IPS-18a (cell line): ENCODE results near the gene AK4.
"Not testable (repeated sequence)": the region's sequence is repeated elsewhere in the genome, so short reads cannot be mapped to it uniquely, and the experiment has no call there.

Experiments used
- H3K27ac ChIP-seq: one replicate; pipeline ENCODE4 v1.5.1; 2013; ENCODE audit warnings: low read length
- H3K27me3 ChIP-seq: one replicate; pipeline ENCODE4 v1.6.1; 2013; ENCODE audit warnings: mild to moderate bottlenecking, low read length; ENCODE audit not compliant: control insufficient read depth, insufficient read depth
- H3K36me3 ChIP-seq: one replicate; pipeline ENCODE4 v1.6.1; 2013; ENCODE audit warnings: low read depth, low read length; ENCODE audit not compliant: control insufficient read depth
- H3K4me1 ChIP-seq: one replicate; pipeline ENCODE4 v1.6.1; 2013; ENCODE audit warnings: low read depth, low read length; ENCODE audit not compliant: control insufficient read depth
- H3K4me3 ChIP-seq: one replicate; pipeline ENCODE4 v1.5.1; 2013; ENCODE audit warnings: low read length
- H3K9ac ChIP-seq: one replicate; pipeline ENCODE4 v1.6.1; 2013; ENCODE audit warnings: mild to moderate bottlenecking, low read length, moderate library complexity
- H3K9me3 ChIP-seq: one replicate; pipeline ENCODE4 v1.6.1; 2013; ENCODE audit warnings: low read depth, low read length; ENCODE audit not compliant: control insufficient read depth

AK4 gene

DNA sequence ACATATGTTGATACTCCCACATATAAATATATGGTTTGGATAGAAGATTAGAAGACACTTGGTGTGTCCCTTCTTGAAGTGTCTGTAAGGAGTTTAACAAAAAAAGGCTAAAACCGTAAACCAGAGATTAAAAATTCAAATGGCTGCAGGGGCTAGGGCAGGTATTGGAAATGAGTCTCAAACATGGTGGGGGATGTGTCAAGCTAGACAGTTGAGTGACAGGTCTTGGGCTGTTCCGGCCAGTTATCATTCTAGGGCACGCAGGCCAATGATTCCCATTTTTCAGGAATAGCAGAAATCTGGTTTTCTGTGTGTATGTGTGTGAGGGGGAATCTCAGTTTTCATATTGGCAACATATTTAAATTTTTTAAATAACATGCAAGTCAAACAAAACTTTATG, 77.2 kb downstream of the AK4 start:
- Histone ChIP-seq H3K9ac (no peak overlapping the region), H3K4me1 (no peaks in the 10 kb centered on the region), H3K36me3 (peaks cover 19% of the 10 kb centered on the region), H3K9me3 (no peaks in the 10 kb centered on the region), H3K27me3 (no peaks in the 10 kb centered on the region), H3K27ac (no peak overlapping the region), H3K4me3 (no peak overlapping the region)

DNA sequence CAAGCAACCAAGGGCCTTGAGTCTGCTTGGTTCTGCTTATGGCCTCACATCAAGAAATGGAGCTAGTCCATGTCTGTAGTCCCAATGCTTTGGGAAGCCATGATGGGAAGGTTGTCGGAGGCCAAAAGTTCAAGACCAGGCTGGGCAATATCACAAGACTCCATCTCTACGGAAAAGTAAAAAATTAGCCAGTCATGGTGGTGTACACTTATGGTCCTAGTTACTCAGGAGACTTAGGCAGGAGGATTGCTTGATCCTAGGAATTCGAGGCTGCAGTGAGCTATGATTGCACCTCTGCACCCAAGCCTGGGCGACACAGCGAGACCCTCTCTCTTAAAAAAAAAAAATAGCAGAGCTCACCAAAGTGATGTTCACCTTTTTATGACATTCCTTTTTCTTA, 81.2 kb downstream of the AK4 start:
- Histone ChIP-seq H3K9ac (no peak overlapping the region), H3K36me3 (peaks cover 19% of the 10 kb centered on the region), H3K4me1 (no peaks in the 10 kb centered on the region), H3K27me3 (no peaks in the 10 kb centered on the region), H3K27ac (no peak overlapping the region), H3K9me3 (no peaks in the 10 kb centered on the region), H3K4me3 (no peak overlapping the region)

DNA sequence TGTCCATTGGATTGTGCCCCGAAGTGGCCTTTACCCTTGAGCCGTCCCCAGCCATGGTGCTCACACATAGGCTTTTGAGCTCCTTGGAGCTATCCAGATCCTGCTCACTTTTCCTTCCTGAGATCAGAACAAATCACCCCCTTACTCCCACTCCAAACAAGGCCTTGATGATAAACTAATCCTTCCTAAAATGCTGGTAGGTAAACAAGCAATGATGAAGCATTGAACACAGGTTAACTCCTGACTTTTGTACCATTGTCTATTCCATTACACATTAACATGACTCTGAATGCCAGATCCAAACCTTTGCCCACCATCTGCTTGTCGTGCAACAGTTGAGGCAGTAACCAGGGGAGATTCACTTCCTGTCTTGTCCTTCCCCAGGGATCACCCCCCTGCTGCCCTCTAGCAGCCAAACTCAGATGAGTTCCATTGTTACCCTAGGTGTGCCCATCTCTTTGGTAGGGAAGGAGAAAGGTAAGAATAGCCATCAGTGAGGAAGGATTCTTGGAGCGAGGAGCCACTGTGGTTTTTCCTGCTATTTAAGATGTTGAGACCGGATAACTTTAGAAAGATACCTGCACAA, 81.8 kb downstream of the AK4 start:
- no peak overlapping the region for H3K27ac ChIP-seq
- no peaks in the 10 kb centered on the region for H3K27me3 ChIP-seq
- H3K4me1 ChIP-seq: no peaks in the 10 kb centered on the region
- H3K9ac ChIP-seq: no peak overlapping the region
- H3K4me3 ChIP-seq: no peak overlapping the region
- H3K9me3 ChIP-seq: no peaks in the 10 kb centered on the region
- peaks cover 16% of the 10 kb centered on the region for H3K36me3 ChIP-seq

DNA sequence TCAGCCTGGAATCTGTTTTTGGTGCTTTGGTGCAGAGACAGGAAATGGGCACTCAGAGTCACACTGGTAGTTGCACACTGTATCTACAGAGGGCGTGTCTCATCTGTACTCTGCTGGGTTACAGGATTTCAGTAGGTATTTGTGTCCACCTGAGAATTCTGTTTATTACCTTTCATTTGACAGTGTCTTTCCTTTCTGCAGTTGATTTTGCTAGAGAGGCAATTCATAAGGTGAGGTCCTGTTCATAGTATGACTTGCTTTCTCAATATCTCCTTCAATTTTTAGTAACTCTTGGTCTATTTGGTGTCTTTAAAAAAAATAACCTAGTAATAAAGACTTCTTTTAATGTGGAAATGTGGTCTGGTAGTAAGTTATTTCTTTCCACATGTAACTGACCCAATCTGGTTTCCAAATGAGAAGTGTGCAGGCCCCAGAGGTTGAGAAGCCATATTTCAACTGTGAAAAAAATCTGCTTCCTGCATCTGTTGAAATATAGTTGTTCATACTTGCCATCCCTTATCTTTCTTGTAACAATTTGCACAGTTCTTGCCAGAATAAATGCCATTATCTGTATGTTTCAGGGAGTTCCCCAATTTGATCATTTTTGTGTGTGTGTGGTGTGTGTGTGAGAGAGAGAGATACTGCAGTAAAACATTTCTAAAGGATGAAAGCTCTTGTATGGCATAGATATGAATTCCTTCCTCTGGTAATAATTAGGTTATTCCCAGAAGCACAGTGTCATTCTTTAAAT, 82.9 kb downstream of the AK4 start:
- H3K9ac ChIP-seq: no peak overlapping the region
- no peaks in the 10 kb centered on the region for H3K4me1 ChIP-seq
- H3K27me3 ChIP-seq: no peaks in the 10 kb centered on the region
- H3K36me3 ChIP-seq: peaks cover 6% of the 10 kb centered on the region
- no peaks in the 10 kb centered on the region for H3K9me3 ChIP-seq
- no peak overlapping the region for H3K27ac ChIP-seq
- no peak overlapping the region for H3K4me3 ChIP-seq

- H3K9me3 ChIP-seq: no peaks in the 10 kb centered on the region
These were observed 83.8 kb downstream of the AK4 start for GRCh38 chr1:65231718-65232330.

DNA sequence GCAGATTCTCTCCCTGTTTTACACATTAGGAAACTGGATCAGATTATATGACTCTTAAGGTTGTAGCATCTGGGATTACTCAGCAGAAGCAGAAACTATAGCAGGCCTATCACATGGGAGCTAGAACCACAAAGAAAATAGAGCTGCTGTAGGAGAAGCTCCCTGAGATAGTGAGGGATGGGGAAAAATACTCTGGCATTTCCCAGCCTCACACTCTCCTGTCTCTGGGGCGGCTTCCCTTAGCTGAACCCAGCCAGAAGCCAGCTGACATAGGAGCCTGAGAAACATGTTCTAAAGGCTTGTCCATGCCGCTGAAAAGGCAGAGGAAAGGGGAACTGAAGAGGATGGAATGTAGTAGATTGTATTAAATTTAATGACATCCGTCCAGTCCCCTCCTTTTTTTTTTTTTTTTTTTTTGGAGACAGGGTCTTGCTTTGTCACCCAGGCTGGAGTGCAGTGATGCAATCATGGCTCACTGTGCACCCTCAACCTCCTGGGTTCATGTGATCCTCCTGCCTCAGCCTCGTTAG, 84.5 kb downstream of the AK4 start:
- H3K4me3 ChIP-seq: no peak overlapping the region
- no peaks in the 10 kb centered on the region for H3K4me1 ChIP-seq
- H3K27ac ChIP-seq: no peak overlapping the region
- H3K36me3 ChIP-seq: peaks cover 5% of the 10 kb centered on the region
- H3K9me3 ChIP-seq: no peaks in the 10 kb centered on the region
- no peak overlapping the region for H3K9ac ChIP-seq
- no peaks in the 10 kb centered on the region for H3K27me3 ChIP-seq

More at GRCh38 chr1:65231718-65232330, 83.8 kb downstream of the AK4 start:
- Histone ChIP-seq H3K4me3 (no peak overlapping the region), H3K4me1 (no peaks in the 10 kb centered on the region), H3K36me3 (peaks cover 5% of the 10 kb centered on the region), H3K27ac (no peak overlapping the region), H3K9ac (no peak overlapping the region), H3K27me3 (no peaks in the 10 kb centered on the region)

- no peaks in the 10 kb centered on the region for H3K9me3 ChIP-seq
- H3K27ac ChIP-seq: no peak overlapping the region
- no peak overlapping the region for H3K4me3 ChIP-seq
- no peaks in the 10 kb centered on the region for H3K27me3 ChIP-seq
- H3K36me3 ChIP-seq: peaks cover 2% of the 10 kb centered on the region
- H3K4me1 ChIP-seq: no peaks in the 10 kb centered on the region
- no peak overlapping the region for H3K9ac ChIP-seq
These were observed 85.8 kb downstream of the AK4 start for GRCh38 chr1:65233782-65234181.

DNA sequence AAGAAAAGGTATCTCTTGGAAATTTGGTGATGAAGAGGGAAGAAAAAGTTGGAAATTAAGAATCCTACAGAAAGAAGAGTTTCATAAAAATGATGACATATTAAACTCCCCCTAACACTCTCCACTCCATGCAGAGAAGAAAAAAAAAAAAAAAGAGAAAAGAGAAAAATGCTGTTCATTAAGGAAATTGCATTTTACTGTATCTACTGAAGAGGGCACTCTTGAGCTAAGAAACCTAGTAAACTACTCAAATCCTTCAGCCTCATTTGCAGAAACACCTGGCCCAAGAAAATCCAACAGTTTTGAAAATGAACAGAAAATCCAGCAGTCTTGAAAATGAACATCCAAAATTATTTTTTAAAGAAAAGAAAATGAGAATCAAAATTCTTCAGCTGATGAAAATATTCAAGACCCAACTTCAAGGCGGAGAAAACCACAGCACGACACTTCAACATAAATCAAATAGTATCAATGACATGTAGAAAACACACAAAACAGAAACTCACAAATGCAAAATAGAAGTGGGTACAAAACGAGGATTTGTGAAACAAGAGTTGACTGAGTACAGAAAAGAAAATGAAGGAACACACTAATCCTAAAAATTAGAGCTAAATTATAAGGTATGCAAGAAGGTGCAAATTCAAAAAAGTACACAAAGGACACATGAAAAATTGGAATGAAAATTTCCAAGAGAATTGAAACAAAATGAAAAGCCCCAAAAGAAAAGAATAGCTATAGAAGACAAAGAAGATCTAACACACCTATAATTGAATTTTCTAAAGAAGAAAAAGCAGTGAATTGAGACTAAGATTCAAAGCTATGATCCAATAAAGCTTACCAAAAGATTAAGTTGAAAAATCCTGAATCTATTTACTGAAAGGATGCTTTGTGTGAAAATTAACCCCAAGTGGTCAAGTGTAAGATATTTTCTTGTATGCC, 88.1 kb downstream of the AK4 start:
- no peak overlapping the region for H3K27ac ChIP-seq
- H3K36me3 ChIP-seq: no peaks in the 10 kb centered on the region
- H3K4me3 ChIP-seq: no peak overlapping the region
- H3K9ac ChIP-seq: no peak overlapping the region
- no peaks in the 10 kb centered on the region for H3K4me1 ChIP-seq
- no peaks in the 10 kb centered on the region for H3K9me3 ChIP-seq
- no peaks in the 10 kb centered on the region for H3K27me3 ChIP-seq

GRCh38 chr1:65237088-65237487, 89.1 kb downstream of the AK4 start:
- not testable (repeated sequence) for H3K27me3 ChIP-seq, H3K36me3 ChIP-seq, H3K9me3 ChIP-seq, H3K4me1 ChIP-seq, H3K27ac ChIP-seq, H3K9ac ChIP-seq, H3K4me3 ChIP-seq

DNA sequence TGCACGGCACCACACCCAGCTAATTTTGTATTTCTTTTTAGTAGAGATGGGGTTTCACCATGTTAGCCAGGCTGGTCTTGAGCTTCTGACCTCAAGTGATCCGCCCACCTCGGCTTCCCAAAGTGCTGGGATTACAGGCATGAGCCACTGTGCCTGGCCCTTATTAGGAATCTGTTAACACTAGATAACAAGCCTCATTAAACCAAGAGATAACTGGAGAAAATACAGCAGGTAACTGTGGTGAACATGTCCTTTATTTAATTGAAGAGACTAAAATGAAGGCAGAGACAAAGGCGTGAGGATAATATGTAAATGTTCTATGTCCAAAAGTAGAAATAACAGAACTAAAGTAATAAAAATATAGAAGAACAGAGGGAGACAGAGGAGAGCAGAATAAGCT, 89.5 kb downstream of the AK4 start:
- H3K9ac ChIP-seq: no peak overlapping the region
- no peaks in the 10 kb centered on the region for H3K27me3 ChIP-seq
- H3K4me1 ChIP-seq: no peaks in the 10 kb centered on the region
- no peak overlapping the region for H3K27ac ChIP-seq
- H3K36me3 ChIP-seq: no peaks in the 10 kb centered on the region
- no peaks in the 10 kb centered on the region for H3K9me3 ChIP-seq
- H3K4me3 ChIP-seq: no peak overlapping the region

- Histone ChIP-seq H3K9ac (no peak overlapping the region), H3K9me3 (no peaks in the 10 kb centered on the region), H3K4me3 (no peak overlapping the region), H3K27me3 (no peaks in the 10 kb centered on the region), H3K36me3 (no peaks in the 10 kb centered on the region), H3K4me1 (no peaks in the 10 kb centered on the region), H3K27ac (no peak overlapping the region)
These were observed 90.0 kb downstream of the AK4 start for GRCh38 chr1:65238010-65238409.
